Smooth muscle cell (in vitro differentiated cells): ENCODE results near the gene HOXA3. TPM values are rescaled to one million over a fixed set of nuclear protein-coding genes. Genes with fewer than 3 reads are reported as not detected.

Experiments
- DNase-seq: peaks from one replicate; lab custom pipeline; 2025; ENCODE audit not compliant: unreplicated experiment; lab: John Stamatoyannopoulos, UW
- H2AFZ ChIP-seq: fragments of 200-600 bp; sonication (generic); 2 replicates; pipeline ENCODE4 v1.6.0; 2016; ENCODE audit warnings: antibody characterized with exemption, low read depth, mild to moderate bottlenecking
- H3F3A ChIP-seq: fragments of 200-600 bp; sonication (generic); 2 replicates; pipeline ENCODE4 v1.6.0; 2017; ENCODE audit warnings: antibody characterized with exemption, low read depth
- H3K27ac ChIP-seq: fragments of 200-600 bp; sonication (generic); 2 replicates; pipeline ENCODE4 v1.5.1; 2016; ENCODE audit warnings: low read depth, mild to moderate bottlenecking
- H3K27me3 ChIP-seq: fragments of 200-600 bp; sonication (generic); 2 replicates; pipeline ENCODE4 v1.6.1; 2016; ENCODE audit warnings: low read depth, mild to moderate bottlenecking
- H3K36me3 ChIP-seq: fragments of 200-600 bp; sonication (generic); 2 replicates; pipeline ENCODE4 v1.5.1; 2016; ENCODE audit warnings: low read depth
- H3K4me1 ChIP-seq: fragments of 200-600 bp; sonication (generic); 2 replicates; pipeline ENCODE4 v1.5.1; 2016; ENCODE audit warnings: low read depth
- H3K4me2 ChIP-seq: fragments of 200-600 bp; sonication (generic); 2 replicates; pipeline ENCODE4 v1.6.0; 2016; ENCODE audit warnings: mild to moderate bottlenecking
- H3K4me3 ChIP-seq: fragments of 200-600 bp; sonication (generic); 2 replicates; pipeline ENCODE4 v1.5.1; 2016; ENCODE audit warnings: mild to moderate bottlenecking
- H3K79me2 ChIP-seq: fragments of 200-600 bp; sonication (generic); 2 replicates; pipeline ENCODE4 v1.6.0; 2016; ENCODE audit warnings: low read depth, mild to moderate bottlenecking
- H3K9ac ChIP-seq: fragments of 200-600 bp; sonication (generic); 2 replicates; pipeline ENCODE4 v1.6.0; 2016; ENCODE audit warnings: low read depth
- H3K9me3 ChIP-seq: fragments of 200-600 bp; sonication (generic); replicated peaks from 2 replicates; pipeline ENCODE4 v1.5.1; 2016; ENCODE audit warnings: low read depth
- H4K20me1 ChIP-seq: fragments of 200-600 bp; sonication (generic); 2 replicates; pipeline ENCODE4 v1.6.0; 2016; ENCODE audit warnings: low read depth
- WGBS: methylation state at CpG from one replicate; pipeline ENCODE4 v1.1.7; 2016; ENCODE audit warnings: low lambda C conversion rate; 5-methylcytosine and 5-hydroxymethylcytosine counted together
- polyA plus RNA-seq: library from polyadenylated mRNA; unstranded; fragments of >200 nt; fragmentation: Nextera tagmentation; extraction: Ambion mirVana; gene quantifications from 2 replicates; pipeline ENCODE4 v1.2.1, GENCODE V29; 2016
- total RNA-seq: library from RNA; depleted of rRNA; stranded (reverse); fragments of >200 nt; gene quantifications from 2 replicates; pipeline ENCODE4 v1.2.3, GENCODE V29; 2014
- TF ChIP-seq, protein P1 (sequence below): fragments of 200-600 bp; sonication (generic); IDR thresholded peaks from 2 replicates; pipeline ENCODE4 v1.5.1; 2017; ENCODE audit warnings: borderline replicate concordance, mild to moderate bottlenecking, antibody characterized with exemption; ENCODE audit not compliant: insufficient read depth, poor library complexity, severe bottlenecking

The HOXA3 gene
- total and polyA plus RNA-seq, 2 experiments from 2014 or later = 0.13 to 0.31 TPM

- no peak for DNase-seq
Measured at GRCh38 chr7:27083646-27084045, 68.7 kb downstream of the HOXA3 start.

GRCh38 chr7:27082171-27082570 is 70.2 kb downstream of the HOXA3 start:
- H3K27me3 ChIP-seq = peaks cover 9% of the 10 kb centered on the region
- H3K4me1 ChIP-seq = no peaks in the 10 kb centered on the region
- H3K27ac ChIP-seq = no peak overlapping the region
- no peak overlapping the region for H3K9ac ChIP-seq
- WGBS = 93% methylated on average over 1 of the region's 1 CpG
- TF ChIP-seq, protein P1, sequence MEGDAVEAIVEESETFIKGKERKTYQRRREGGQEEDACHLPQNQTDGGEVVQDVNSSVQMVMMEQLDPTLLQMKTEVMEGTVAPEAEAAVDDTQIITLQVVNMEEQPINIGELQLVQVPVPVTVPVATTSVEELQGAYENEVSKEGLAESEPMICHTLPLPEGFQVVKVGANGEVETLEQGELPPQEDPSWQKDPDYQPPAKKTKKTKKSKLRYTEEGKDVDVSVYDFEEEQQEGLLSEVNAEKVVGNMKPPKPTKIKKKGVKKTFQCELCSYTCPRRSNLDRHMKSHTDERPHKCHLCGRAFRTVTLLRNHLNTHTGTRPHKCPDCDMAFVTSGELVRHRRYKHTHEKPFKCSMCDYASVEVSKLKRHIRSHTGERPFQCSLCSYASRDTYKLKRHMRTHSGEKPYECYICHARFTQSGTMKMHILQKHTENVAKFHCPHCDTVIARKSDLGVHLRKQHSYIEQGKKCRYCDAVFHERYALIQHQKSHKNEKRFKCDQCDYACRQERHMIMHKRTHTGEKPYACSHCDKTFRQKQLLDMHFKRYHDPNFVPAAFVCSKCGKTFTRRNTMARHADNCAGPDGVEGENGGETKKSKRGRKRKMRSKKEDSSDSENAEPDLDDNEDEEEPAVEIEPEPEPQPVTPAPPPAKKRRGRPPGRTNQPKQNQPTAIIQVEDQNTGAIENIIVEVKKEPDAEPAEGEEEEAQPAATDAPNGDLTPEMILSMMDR = no peak
- no peaks in the 10 kb centered on the region for H3K9me3 ChIP-seq
- H3K79me2 ChIP-seq = no peaks in the 10 kb centered on the region
- no peaks in the 10 kb centered on the region for H4K20me1 ChIP-seq
- no peak overlapping the region for H3K4me3 ChIP-seq
- H3K4me2 ChIP-seq = no peak overlapping the region
- DNase-seq = no peak
- no peaks in the 10 kb centered on the region for H3K36me3 ChIP-seq
- no peak overlapping the region for H2AFZ ChIP-seq
- H3F3A ChIP-seq = no peaks in the 10 kb centered on the region

More at GRCh38 chr7:27083646-27084045, 68.7 kb downstream of the HOXA3 start:
- Histone ChIP-seq H3K9me3 (no peaks in the 10 kb centered on the region), H4K20me1 (no peaks in the 10 kb centered on the region), H2AFZ (no peak overlapping the region), H3K4me1 (no peaks in the 10 kb centered on the region), H3K79me2 (no peaks in the 10 kb centered on the region), H3K4me2 (no peak overlapping the region), H3K36me3 (no peaks in the 10 kb centered on the region), H3K27ac (no peak overlapping the region), H3K9ac (no peak overlapping the region), H3K27me3 (peaks cover 24% of the 10 kb centered on the region), H3K4me3 (no peak overlapping the region), H3F3A (no peaks in the 10 kb centered on the region)
- TF ChIP-seq, protein P1 = no peak
- 92% methylated on average over 2 of the region's 2 CpGs for WGBS

DNA sequence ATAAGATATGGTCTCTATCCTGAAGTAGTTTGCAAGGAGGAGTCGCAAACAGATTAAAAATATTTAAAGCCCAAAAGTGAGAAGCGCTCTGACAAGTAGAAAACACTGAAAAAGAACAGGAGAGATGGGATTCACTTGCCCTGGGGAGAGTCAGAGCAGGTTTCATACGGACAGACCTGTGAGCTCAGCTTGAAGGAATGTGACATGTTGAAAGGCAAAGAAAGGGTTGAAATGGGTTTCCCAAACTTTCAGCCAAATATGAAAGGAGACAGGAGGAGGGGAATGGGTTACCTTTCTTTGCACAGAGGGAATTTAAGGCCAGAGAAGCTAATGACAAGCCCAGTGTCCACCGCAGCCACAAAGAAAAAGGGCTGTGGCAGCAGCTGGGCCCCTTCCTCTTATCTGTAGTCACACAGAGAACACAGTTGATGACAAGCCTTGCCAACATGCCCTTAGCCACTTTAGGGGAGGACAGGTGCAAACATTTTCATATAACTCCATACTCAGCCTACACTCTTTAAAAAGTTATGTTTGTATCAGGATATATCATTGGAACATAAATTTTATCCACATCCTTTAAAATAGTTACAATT is 71.4 kb downstream of the HOXA3 start:
- Histone ChIP-seq H3K36me3 (no peaks in the 10 kb centered on the region), H3K9ac (no peak overlapping the region), H3K4me1 (no peaks in the 10 kb centered on the region), H4K20me1 (no peaks in the 10 kb centered on the region), H3K4me3 (no peak overlapping the region), H3K27me3 (peaks cover 7% of the 10 kb centered on the region), H3K9me3 (no peaks in the 10 kb centered on the region), H3F3A (no peaks in the 10 kb centered on the region), H3K27ac (no peak overlapping the region), H3K4me2 (no peak overlapping the region), H3K79me2 (no peaks in the 10 kb centered on the region), H2AFZ (no peak overlapping the region)
- no peak for DNase-seq
- TF ChIP-seq, protein P1 = no peak
- 31% methylated on average over 4 of the region's 4 CpGs for WGBS
